H9 (cell line): ENCODE measurements around the gene JPT2. TPM values are rescaled to one million over a fixed set of nuclear protein-coding genes. Genes with fewer than 3 reads are reported as not detected.

ENCODE experiments used
- DNase-seq: peaks from one replicate; pipeline ENCODE4 v3.0.0-alpha.2; 2017
- H2AFZ ChIP-seq: one replicate; pipeline ENCODE4 v1.6.1; 2013; ENCODE audit warnings: mild to moderate bottlenecking, low read length, control low read depth, moderate library complexity
- H2AK5ac ChIP-seq: 2 replicates; pipeline ENCODE4 v1.6.1; 2013; ENCODE audit warnings: low read length, control low read depth, mixed read lengths; ENCODE audit not compliant: insufficient read length
- H2BK120ac ChIP-seq: one replicate; pipeline ENCODE4 v1.6.1; 2013; ENCODE audit warnings: low read depth, mild to moderate bottlenecking, low read length, control low read depth, inconsistent platforms; ENCODE audit not compliant: poor library complexity, severe bottlenecking
- H2BK12ac ChIP-seq: 2 replicates; pipeline ENCODE4 v1.6.1; 2013; ENCODE audit warnings: low read length, control low read depth, mixed read lengths, low read depth; ENCODE audit not compliant: insufficient read length
- H2BK15ac ChIP-seq: 2 replicates; pipeline ENCODE4 v1.6.1; 2013; ENCODE audit warnings: low read depth, low read length, control low read depth
- H2BK20ac ChIP-seq: one replicate; pipeline ENCODE4 v1.6.1; 2013; ENCODE audit warnings: low read depth, mild to moderate bottlenecking, low read length, control low read depth, inconsistent platforms; ENCODE audit not compliant: poor library complexity, severe bottlenecking
- H2BK5ac ChIP-seq: 2 replicates; pipeline ENCODE4 v1.6.1; 2013; ENCODE audit warnings: low read length, control low read depth, mixed read lengths; ENCODE audit not compliant: insufficient read length
- H3K14ac ChIP-seq: 2 replicates; pipeline ENCODE4 v1.6.1; 2013; ENCODE audit warnings: low read length, control low read depth; ENCODE audit not compliant: insufficient read depth
- H3K18ac ChIP-seq: 2 replicates; pipeline ENCODE4 v1.6.1; 2013; ENCODE audit warnings: low read depth, mild to moderate bottlenecking, mixed read lengths, low read length, control low read depth; ENCODE audit not compliant: insufficient read length
- H3K23ac ChIP-seq: 2 replicates; pipeline ENCODE4 v1.6.1; 2013; ENCODE audit warnings: low read length, control low read depth, mixed read lengths, low read depth; ENCODE audit not compliant: insufficient read length
- H3K23me2 ChIP-seq: 2 replicates; pipeline ENCODE4 v1.6.1; 2013; ENCODE audit warnings: low read depth, mild to moderate bottlenecking, mixed read lengths, low read length, control low read depth; ENCODE audit not compliant: insufficient read length, poor library complexity, severe bottlenecking
- H3K27ac ChIP-seq: 2 replicates; pipeline ENCODE4 v1.5.1; 2013; ENCODE audit warnings: low read length, control low read depth, mixed read lengths, low read depth; ENCODE audit not compliant: insufficient read length
- H3K27me3 ChIP-seq: 2 replicates; pipeline ENCODE4 v1.6.1; 2013; ENCODE audit warnings: low read length, control low read depth, inconsistent platforms; ENCODE audit not compliant: insufficient read depth
- H3K4ac ChIP-seq: 2 replicates; pipeline ENCODE4 v1.6.1; 2013; ENCODE audit warnings: low read depth, mild to moderate bottlenecking, control low read depth, inconsistent platforms, low read length, moderate library complexity
- H3K4me1 ChIP-seq: 2 replicates; pipeline ENCODE4 v1.6.1; 2013; ENCODE audit warnings: low read length, control low read depth, inconsistent platforms; ENCODE audit not compliant: insufficient read depth
- H3K4me2 ChIP-seq: 2 replicates; pipeline ENCODE4 v1.6.1; 2013; ENCODE audit warnings: low read length, control low read depth, mixed read lengths; ENCODE audit not compliant: insufficient read length, insufficient read depth
- H3K56ac ChIP-seq: 2 replicates; pipeline ENCODE4 v1.6.1; 2013; ENCODE audit warnings: low read depth, mild to moderate bottlenecking, mixed read lengths, low read length, control low read depth; ENCODE audit not compliant: insufficient read length
- H3K79me1 ChIP-seq: 2 replicates; pipeline ENCODE4 v1.6.1; 2013; ENCODE audit warnings: low read depth, mild to moderate bottlenecking, moderate library complexity, low read length, control low read depth, inconsistent platforms; ENCODE audit not compliant: insufficient read depth, poor library complexity, severe bottlenecking
- H3K79me2 ChIP-seq: 2 replicates; pipeline ENCODE4 v1.6.1; 2013; ENCODE audit warnings: low read length, control low read depth, inconsistent platforms; ENCODE audit not compliant: insufficient read depth
- H3K9ac ChIP-seq: 2 replicates; pipeline ENCODE4 v1.6.1; 2013; ENCODE audit warnings: low read length, control low read depth, mixed read lengths; ENCODE audit not compliant: insufficient read length; ENCODE audit errors: extremely low read depth
- H3K9me3 ChIP-seq: one replicate; pipeline ENCODE4 v1.6.1; 2013; ENCODE audit warnings: low read depth, low read length, inconsistent platforms; ENCODE audit not compliant: control insufficient read depth
- H3T11ph ChIP-seq: one replicate; pipeline ENCODE4 v1.6.1; 2013; ENCODE audit warnings: mild to moderate bottlenecking, low read length, control low read depth, inconsistent platforms
- H4K20me1 ChIP-seq: one replicate; pipeline ENCODE4 v1.6.1; 2013; ENCODE audit not compliant: control insufficient read depth, insufficient read length, insufficient read depth
- H4K5ac ChIP-seq: 2 replicates; pipeline ENCODE4 v1.6.1; 2013; ENCODE audit warnings: low read depth, mild to moderate bottlenecking, mixed read lengths, low read length, control low read depth; ENCODE audit not compliant: insufficient read length
- H4K8ac ChIP-seq: replicated peaks from 2 replicates; pipeline ENCODE4 v1.6.1; 2013; ENCODE audit warnings: low read length, control low read depth, mixed read lengths, low read depth; ENCODE audit not compliant: insufficient read length
- H4K91ac ChIP-seq: 2 replicates; pipeline ENCODE4 v1.6.1; 2013; ENCODE audit warnings: low read depth, mild to moderate bottlenecking, moderate library complexity, mixed read lengths, low read length, control low read depth; ENCODE audit not compliant: insufficient read length
- H3K27ac Mint-ChIP-seq, 3 experiments: 2 replicates in 2 of 3; 3 replicates in 1 of 3; pipeline ENCODE4 v1.8.0; 2020 to 2021; ENCODE audit warnings: mixed read lengths in 3 of 3, mild to moderate bottlenecking in 1 of 3, moderate library complexity in 1 of 3
- H3K27me3 Mint-ChIP-seq: 2 replicates; pipeline ENCODE4 v1.8.0; 2021; ENCODE audit warnings: low read depth, mild to moderate bottlenecking, moderate library complexity, mixed read lengths
- H3K36me3 Mint-ChIP-seq, 3 experiments: 2 replicates in 2 of 3; 3 replicates in 1 of 3; pipeline ENCODE4 v1.8.0; 2020 to 2021; ENCODE audit warnings: low read depth in 3 of 3, mixed read lengths in 3 of 3; ENCODE audit not compliant: insufficient read depth in 1 of 3
- H3K4me1 Mint-ChIP-seq, 2 experiments: 2 replicates each; pipeline ENCODE4 v1.8.0; 2020; ENCODE audit warnings: mixed read lengths in 2 of 2
- H3K4me3 Mint-ChIP-seq, 2 experiments: 2 replicates in 1 of 2; 3 replicates in 1 of 2; pipeline ENCODE4 v1.8.0; 2020 to 2021; ENCODE audit warnings: mild to moderate bottlenecking in 2 of 2, mixed read lengths in 2 of 2, moderate library complexity in 1 of 2
- H3K9me3 Mint-ChIP-seq, 2 experiments: 2 replicates in 1 of 2; 3 replicates in 1 of 2; pipeline ENCODE4 v1.8.0; 2020; ENCODE audit warnings: mild to moderate bottlenecking in 2 of 2, mixed read lengths in 2 of 2, moderate library complexity in 1 of 2
- WGBS: extraction: QIAGEN DNeasy Blood & Tissue Kit; methylation state at CpG from one replicate; pipeline ENCODE4 v1.1.7; 2013; ENCODE audit warnings: missing lambda C conversion rate, low lambda C conversion rate, mixed read lengths; ENCODE audit not compliant: insufficient read length; ENCODE audit errors: extremely low coverage; 5-methylcytosine and 5-hydroxymethylcytosine counted together
- total RNA-seq: library from RNA; stranded (reverse); gene quantifications from 2 replicates; pipeline ENCODE4 v1.2.1, GENCODE V29; 2021
- TF ChIP-seq, protein P1 (sequence below): fragments of 200-600 bp; sonication (generic); conservative IDR thresholded peaks from 3 replicates; pipeline ENCODE4 v1.8.0; 2021; ENCODE audit warnings: antibody characterized with exemption, mild to moderate bottlenecking

The JPT2 gene
- total RNA-seq, 1 experiment from 2014 or later, result 206 TPM

DNA sequence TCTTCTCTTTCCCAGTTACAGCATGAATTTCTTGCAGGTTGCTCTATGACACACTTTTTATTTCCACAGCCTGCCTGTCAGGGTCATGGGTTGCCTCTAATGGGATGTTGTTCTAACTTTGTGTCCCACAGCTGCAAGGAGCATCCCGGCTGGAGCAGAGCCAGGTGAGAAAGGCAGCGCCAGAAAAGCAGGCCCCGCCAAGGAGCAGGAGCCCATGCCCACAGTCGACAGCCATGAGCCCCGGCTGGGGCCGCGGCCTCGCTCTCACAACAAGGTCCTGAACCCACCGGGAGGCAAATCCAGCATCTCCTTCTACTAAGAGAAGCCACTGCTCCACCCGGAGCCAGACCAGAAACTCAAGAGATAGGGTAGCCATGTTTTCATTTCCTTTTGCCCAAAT, 20.6 kb downstream of the JPT2 start:
- H2BK5ac ChIP-seq, result no peak overlapping the region
- H3K23me2 ChIP-seq, result no peaks in the 10 kb centered on the region
- no peak overlapping the region for H4K91ac ChIP-seq
- Mint-ChIP-seq H3K36me3 (peaks cover 38 to 95% (median 82%) of the 10 kb centered on the region in 3 experiments; a peak in 6 of 7 replicates), H3K4me3 (no peak overlapping the region), H3K27ac (peak overlapping the region in 1 of 3 experiments; percentile 55; a peak in 1 of 7 replicates), H3K27me3 (no peaks in the 10 kb centered on the region), H3K4me1 (0 out of 4 replicates have a peak, but pooled peaks cover 0 to 4% of the 10 kb centered on the region in 2 experiments), H3K9me3 (no peaks in the 10 kb centered on the region)
- no peak overlapping the region for H3K18ac ChIP-seq
- no CpG with 5 or more reads among the region's 10 CpGs for WGBS
- H3K4me2 ChIP-seq, result no peak overlapping the region
- no peak overlapping the region for H3K23ac ChIP-seq
- H2AK5ac ChIP-seq, result no peak overlapping the region
- H3K9me3 ChIP-seq, result no peaks in the 10 kb centered on the region
- H4K20me1 ChIP-seq, result no peaks in the 10 kb centered on the region
- H3K9ac ChIP-seq, result no peak overlapping the region
- H2BK20ac ChIP-seq, result no peak overlapping the region
- no peaks in the 10 kb centered on the region; the same call in 1 of the 2 replicates for H3K4me1 ChIP-seq
- no peak overlapping the region for H2AFZ ChIP-seq
- no peaks in the 10 kb centered on the region; the same call in none of the 2 replicates for H3K79me2 ChIP-seq
- H2BK15ac ChIP-seq, result no peak overlapping the region
- TF ChIP-seq, protein P1, sequence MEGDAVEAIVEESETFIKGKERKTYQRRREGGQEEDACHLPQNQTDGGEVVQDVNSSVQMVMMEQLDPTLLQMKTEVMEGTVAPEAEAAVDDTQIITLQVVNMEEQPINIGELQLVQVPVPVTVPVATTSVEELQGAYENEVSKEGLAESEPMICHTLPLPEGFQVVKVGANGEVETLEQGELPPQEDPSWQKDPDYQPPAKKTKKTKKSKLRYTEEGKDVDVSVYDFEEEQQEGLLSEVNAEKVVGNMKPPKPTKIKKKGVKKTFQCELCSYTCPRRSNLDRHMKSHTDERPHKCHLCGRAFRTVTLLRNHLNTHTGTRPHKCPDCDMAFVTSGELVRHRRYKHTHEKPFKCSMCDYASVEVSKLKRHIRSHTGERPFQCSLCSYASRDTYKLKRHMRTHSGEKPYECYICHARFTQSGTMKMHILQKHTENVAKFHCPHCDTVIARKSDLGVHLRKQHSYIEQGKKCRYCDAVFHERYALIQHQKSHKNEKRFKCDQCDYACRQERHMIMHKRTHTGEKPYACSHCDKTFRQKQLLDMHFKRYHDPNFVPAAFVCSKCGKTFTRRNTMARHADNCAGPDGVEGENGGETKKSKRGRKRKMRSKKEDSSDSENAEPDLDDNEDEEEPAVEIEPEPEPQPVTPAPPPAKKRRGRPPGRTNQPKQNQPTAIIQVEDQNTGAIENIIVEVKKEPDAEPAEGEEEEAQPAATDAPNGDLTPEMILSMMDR, result no peak
- H3K27me3 ChIP-seq, result no peaks in the 10 kb centered on the region
- no peak overlapping the region for H4K5ac ChIP-seq
- peaks cover 3% of the 10 kb centered on the region for H3K79me1 ChIP-seq
- H3K56ac ChIP-seq, result no peak overlapping the region
- no peak overlapping the region for H3T11ph ChIP-seq
- no peak overlapping the region for H2BK120ac ChIP-seq
- H4K8ac ChIP-seq, result no peak overlapping the region
- H3K4ac ChIP-seq, result no peak overlapping the region
- no peak overlapping the region for H3K27ac ChIP-seq
- H3K14ac ChIP-seq, result no peak overlapping the region
- no peak for DNase-seq
- H2BK12ac ChIP-seq, result no peak overlapping the region
